SW480 (cell line): ENCODE measurements around the gene PRDM16.
A peak's percentile ranks its signal among the peaks of the same experiment; 100 is the strongest.

ENCODE experiments used
- DNase-seq: peaks from one replicate; pipeline ENCODE4 v3.0.0-alpha.2; 2016; ENCODE audit warnings: low spot score

Gene PRDM16

GRCh38 chr1:3184666-3185065 is 115.7 kb downstream of the PRDM16 start:
- no peak for DNase-seq

GRCh38 chr1:3185896-3186525 is 117.0 kb downstream of the PRDM16 start:
- no peak for DNase-seq

- no peak for DNase-seq
These were observed 117.5 kb downstream of the PRDM16 start for GRCh38 chr1:3186526-3186921.

- no peak for DNase-seq
These were observed 118.6 kb downstream of the PRDM16 start for GRCh38 chr1:3187415-3188149.

- no peak for DNase-seq
These were observed 119.4 kb downstream of the PRDM16 start for GRCh38 chr1:3188150-3188971.

GRCh38 chr1:3190256-3191041 is 121.4 kb downstream of the PRDM16 start:
- DNase-seq: no peak

GRCh38 chr1:3192361-3192760 is 123.4 kb downstream of the PRDM16 start:
- DNase-seq: no peak

GRCh38 chr1:3192825-3193224 is 123.8 kb downstream of the PRDM16 start:
- no peak for DNase-seq

GRCh38 chr1:3193811-3194210 is 124.8 kb downstream of the PRDM16 start:
- no peak for DNase-seq

GRCh38 chr1:3194760-3195479 is 125.9 kb downstream of the PRDM16 start:
- DNase-seq: no peak

GRCh38 chr1:3195480-3195815 is 126.4 kb downstream of the PRDM16 start:
- no peak for DNase-seq

GRCh38 chr1:3195966-3196515 is 127.0 kb downstream of the PRDM16 start:
- no peak for DNase-seq

- no peak for DNase-seq
These were observed 127.7 kb downstream of the PRDM16 start for GRCh38 chr1:3196577-3197245.

GRCh38 chr1:3197781-3198316 is 128.8 kb downstream of the PRDM16 start:
- no peak for DNase-seq

- no peak for DNase-seq
These were observed 129.6 kb downstream of the PRDM16 start for GRCh38 chr1:3198371-3199271.

- no peak for DNase-seq
These were observed 135.7 kb downstream of the PRDM16 start for GRCh38 chr1:3204725-3205124.

GRCh38 chr1:3205815-3206214 is 136.8 kb downstream of the PRDM16 start:
- DNase-seq: no peak

GRCh38 chr1:3206696-3207095 is 137.7 kb downstream of the PRDM16 start:
- DNase-seq: no peak

- peak; percentile 35 for DNase-seq
These were observed 138.3 kb downstream of the PRDM16 start for GRCh38 chr1:3207217-3207848.
